ENCODE results near the gene OR2AT4. TPM values are rescaled to one million over a fixed set of nuclear protein-coding genes. Genes with fewer than 3 reads are reported as not detected.
"Not testable (repeated sequence)": the region's sequence is repeated elsewhere in the genome, so short reads cannot be mapped to it uniquely, and the experiment has no call there.

OR2AT4 gene
- total RNA-seq, 1 donor from 2014 or later, result not detected

GRCh38 chr11:75047191-75047590, 49.5 kb downstream of the OR2AT4 start:
- DNase-seq (ENCODE audit: low spot score in 2 of 2, unreplicated experiment in 2 of 2), result no peak
- Mint-ChIP-seq H3K36me3 (no peaks in the 10 kb centered on the region), H3K9me3 (peaks cover 28% of the 10 kb centered on the region), H3K27ac (no peak overlapping the region), H3K4me1 (peaks cover 9% of the 10 kb centered on the region), H3K4me3 (no peak overlapping the region), H3K27me3 (ENCODE audit: low read depth) (peaks cover 2% of the 10 kb centered on the region)
- TF ChIP-seq, protein P1, sequence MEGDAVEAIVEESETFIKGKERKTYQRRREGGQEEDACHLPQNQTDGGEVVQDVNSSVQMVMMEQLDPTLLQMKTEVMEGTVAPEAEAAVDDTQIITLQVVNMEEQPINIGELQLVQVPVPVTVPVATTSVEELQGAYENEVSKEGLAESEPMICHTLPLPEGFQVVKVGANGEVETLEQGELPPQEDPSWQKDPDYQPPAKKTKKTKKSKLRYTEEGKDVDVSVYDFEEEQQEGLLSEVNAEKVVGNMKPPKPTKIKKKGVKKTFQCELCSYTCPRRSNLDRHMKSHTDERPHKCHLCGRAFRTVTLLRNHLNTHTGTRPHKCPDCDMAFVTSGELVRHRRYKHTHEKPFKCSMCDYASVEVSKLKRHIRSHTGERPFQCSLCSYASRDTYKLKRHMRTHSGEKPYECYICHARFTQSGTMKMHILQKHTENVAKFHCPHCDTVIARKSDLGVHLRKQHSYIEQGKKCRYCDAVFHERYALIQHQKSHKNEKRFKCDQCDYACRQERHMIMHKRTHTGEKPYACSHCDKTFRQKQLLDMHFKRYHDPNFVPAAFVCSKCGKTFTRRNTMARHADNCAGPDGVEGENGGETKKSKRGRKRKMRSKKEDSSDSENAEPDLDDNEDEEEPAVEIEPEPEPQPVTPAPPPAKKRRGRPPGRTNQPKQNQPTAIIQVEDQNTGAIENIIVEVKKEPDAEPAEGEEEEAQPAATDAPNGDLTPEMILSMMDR (IDR thresholded peaks at IDR 0.05; ENCODE audit: unreplicated experiment), result no peak

DNA sequence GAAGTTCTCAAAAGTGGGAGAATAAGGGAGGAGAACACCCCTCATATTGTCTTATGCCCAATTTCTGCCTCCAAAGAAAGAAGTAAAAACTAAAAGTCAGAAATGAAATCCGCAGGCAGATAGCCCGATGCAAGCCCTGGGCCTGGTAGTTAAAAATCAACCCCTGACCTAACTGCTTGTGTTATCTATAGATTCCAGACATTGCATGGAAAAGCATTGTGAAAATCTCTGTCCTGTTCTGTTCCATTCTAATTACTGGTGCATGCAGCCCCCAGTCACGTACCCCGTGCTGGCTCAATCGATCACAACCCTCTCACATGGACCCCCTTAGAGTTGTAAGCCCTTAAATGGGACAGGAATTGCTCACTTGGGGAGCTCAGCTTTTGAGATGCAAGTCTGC, 50.0 kb downstream of the OR2AT4 start:
- H3K4me3 Mint-ChIP-seq; H3K36me3 Mint-ChIP-seq; DNase-seq (ENCODE audit: low spot score in 2 of 2, unreplicated experiment in 2 of 2); H3K27ac Mint-ChIP-seq; H3K27me3 Mint-ChIP-seq (ENCODE audit: low read depth): not testable (repeated sequence)
- Mint-ChIP-seq H3K4me1 (peaks cover 15% of the 10 kb centered on the region), H3K9me3 (peaks cover 25% of the 10 kb centered on the region)

- not testable (repeated sequence) for H3K4me3 Mint-ChIP-seq; H3K27me3 Mint-ChIP-seq (ENCODE audit: low read depth); H3K27ac Mint-ChIP-seq; H3K36me3 Mint-ChIP-seq; DNase-seq (ENCODE audit: low spot score in 2 of 2, unreplicated experiment in 2 of 2)
- peaks cover 21% of the 10 kb centered on the region for H3K4me1 Mint-ChIP-seq
- H3K9me3 Mint-ChIP-seq, result peaks cover 18% of the 10 kb centered on the region
These were observed 52.1 kb downstream of the OR2AT4 start for GRCh38 chr11:75044381-75045170.

DNA sequence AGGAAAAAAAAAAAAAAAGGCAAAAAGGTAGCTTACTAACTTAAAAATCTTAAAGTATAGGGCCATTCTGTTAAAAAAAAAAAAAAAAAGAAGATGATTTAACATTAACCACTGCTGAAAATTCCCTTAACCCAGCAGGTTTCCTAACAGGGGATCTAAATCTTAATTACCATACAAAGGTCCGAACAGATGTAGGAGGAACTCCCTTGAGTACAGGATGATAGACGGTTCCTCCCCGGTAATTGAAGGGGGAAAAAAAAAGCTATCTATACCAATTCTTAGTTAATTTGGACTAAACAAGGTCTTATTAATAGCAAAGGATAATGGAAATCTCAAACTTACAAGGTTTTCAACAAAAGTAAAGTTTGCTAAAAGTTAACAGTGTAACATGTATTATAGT, 54.9 kb downstream of the OR2AT4 start:
- not testable (repeated sequence) for H3K4me3 Mint-ChIP-seq; H3K36me3 Mint-ChIP-seq; H3K9me3 Mint-ChIP-seq; DNase-seq (ENCODE audit: low spot score in 2 of 2, unreplicated experiment in 2 of 2); H3K27me3 Mint-ChIP-seq (ENCODE audit: low read depth)
- H3K4me1 Mint-ChIP-seq, result peaks cover 21% of the 10 kb centered on the region
- peak overlapping the region; percentile 8 for H3K27ac Mint-ChIP-seq

GRCh38 chr11:75041263-75041662, 55.4 kb downstream of the OR2AT4 start:
- H3K27me3 Mint-ChIP-seq (ENCODE audit: low read depth), result peaks cover 2% of the 10 kb centered on the region
- peaks cover 6% of the 10 kb centered on the region for H3K9me3 Mint-ChIP-seq
- TF ChIP-seq, protein P1 (IDR thresholded peaks at IDR 0.05; ENCODE audit: unreplicated experiment), result no peak
- no peak overlapping the region for H3K27ac Mint-ChIP-seq
- H3K4me3 Mint-ChIP-seq, result no peak overlapping the region
- H3K4me1 Mint-ChIP-seq, result peaks cover 25% of the 10 kb centered on the region
- peaks cover 2% of the 10 kb centered on the region for H3K36me3 Mint-ChIP-seq
- no peak for DNase-seq (ENCODE audit: low spot score in 2 of 2, unreplicated experiment in 2 of 2)

DNA sequence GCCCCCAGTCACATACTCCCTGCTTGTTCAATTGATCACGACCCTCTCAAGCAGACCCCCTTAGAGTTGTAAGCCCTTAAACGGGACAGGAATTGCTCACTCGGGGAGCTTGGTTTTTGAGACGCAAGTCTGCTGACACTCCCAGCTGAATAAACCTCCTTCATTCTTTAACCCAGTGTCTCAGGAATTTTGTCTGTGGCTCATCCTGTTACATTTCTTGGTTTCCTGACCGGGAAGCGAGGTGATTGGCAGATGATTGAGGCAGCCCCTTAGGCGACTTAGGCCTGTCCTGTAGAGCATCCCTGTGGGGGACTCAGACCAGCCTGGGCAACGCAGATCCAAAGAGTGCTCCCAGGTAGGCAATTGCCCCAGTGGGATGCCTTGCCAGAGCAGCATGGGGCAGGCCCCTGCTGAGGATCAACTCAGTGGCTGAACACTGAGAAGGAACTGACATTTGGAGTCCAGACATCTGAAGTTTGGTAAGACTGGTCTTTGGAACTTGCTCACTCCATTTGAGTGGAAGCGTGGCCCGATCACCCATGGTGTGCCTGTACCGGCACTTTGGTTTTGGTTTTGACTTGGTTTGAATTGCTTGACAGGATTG, 56.4 kb downstream of the OR2AT4 start:
- peaks cover 2% of the 10 kb centered on the region for H3K36me3 Mint-ChIP-seq
- TF ChIP-seq, protein P1 (IDR thresholded peaks at IDR 0.05; ENCODE audit: unreplicated experiment), result no peak
- H3K9me3 Mint-ChIP-seq, result peaks cover 6% of the 10 kb centered on the region
- peaks cover 2% of the 10 kb centered on the region for H3K27me3 Mint-ChIP-seq (ENCODE audit: low read depth)
- peaks cover 33% of the 10 kb centered on the region for H3K4me1 Mint-ChIP-seq
- no peak overlapping the region for H3K27ac Mint-ChIP-seq
- no peak overlapping the region for H3K4me3 Mint-ChIP-seq
- DNase-seq (ENCODE audit: low spot score in 2 of 2, unreplicated experiment in 2 of 2), result no peak

GRCh38 chr11:75035911-75036565, 60.6 kb downstream of the OR2AT4 start:
- TF ChIP-seq, protein P1 (IDR thresholded peaks at IDR 0.05; ENCODE audit: unreplicated experiment), result no peak
- Mint-ChIP-seq H3K27me3 (ENCODE audit: low read depth) (no peaks in the 10 kb centered on the region), H3K36me3 (peaks cover 2% of the 10 kb centered on the region), H3K9me3 (peaks cover 5% of the 10 kb centered on the region), H3K4me3 (no peak overlapping the region), H3K4me1 (peaks cover 13% of the 10 kb centered on the region), H3K27ac (peak overlapping the region; percentile 34)
- DNase-seq (ENCODE audit: low spot score in 2 of 2, unreplicated experiment in 2 of 2), result no peak

All from mesothelial cell of epicardium (in vitro differentiated cells).